Lower leg skin (tissue), 3 donors: ENCODE results near the gene PPP2R5B.

Source experiments
- POLR2A ChIP-seq, 2 donors: fragments of 450-650 bp; IDR thresholded peaks; one replicate each; pipeline ENCODE4 v1.6.1; 2016 to 2017; ENCODE audit warnings: antibody characterized with exemption in 2 of 2, mild to moderate bottlenecking in 1 of 2, moderate library complexity in 1 of 2
- TF ChIP-seq, protein P1 (sequence below), 3 donors: fragments of 450-650 bp; IDR thresholded peaks; one replicate each; pipeline ENCODE4 v1.5.1; 2016; ENCODE audit warnings: antibody characterized with exemption in 3 of 3, mild to moderate bottlenecking in 3 of 3, moderate library complexity in 2 of 3

DNA sequence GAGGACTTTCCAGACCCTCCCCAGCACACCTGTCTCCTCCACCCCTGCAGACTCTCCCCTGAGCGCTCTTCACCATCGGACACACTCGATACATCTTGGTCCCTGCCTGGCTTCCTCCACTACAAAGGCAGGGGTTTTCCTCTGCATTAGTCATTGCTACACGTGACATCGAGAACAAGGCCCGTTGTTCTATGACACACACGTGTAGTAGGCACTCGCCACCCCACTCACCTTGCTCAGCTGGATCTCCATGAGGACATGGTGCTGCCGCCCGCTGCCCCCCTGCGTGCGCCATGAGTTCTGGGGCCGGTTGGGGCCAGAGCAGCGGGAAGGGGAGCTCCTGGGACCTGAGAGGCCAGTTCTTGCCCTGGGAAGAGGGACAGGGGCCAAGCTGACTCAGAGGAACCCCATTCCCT, 24.2 kb upstream of the PPP2R5B start:
- TF ChIP-seq, protein P1, sequence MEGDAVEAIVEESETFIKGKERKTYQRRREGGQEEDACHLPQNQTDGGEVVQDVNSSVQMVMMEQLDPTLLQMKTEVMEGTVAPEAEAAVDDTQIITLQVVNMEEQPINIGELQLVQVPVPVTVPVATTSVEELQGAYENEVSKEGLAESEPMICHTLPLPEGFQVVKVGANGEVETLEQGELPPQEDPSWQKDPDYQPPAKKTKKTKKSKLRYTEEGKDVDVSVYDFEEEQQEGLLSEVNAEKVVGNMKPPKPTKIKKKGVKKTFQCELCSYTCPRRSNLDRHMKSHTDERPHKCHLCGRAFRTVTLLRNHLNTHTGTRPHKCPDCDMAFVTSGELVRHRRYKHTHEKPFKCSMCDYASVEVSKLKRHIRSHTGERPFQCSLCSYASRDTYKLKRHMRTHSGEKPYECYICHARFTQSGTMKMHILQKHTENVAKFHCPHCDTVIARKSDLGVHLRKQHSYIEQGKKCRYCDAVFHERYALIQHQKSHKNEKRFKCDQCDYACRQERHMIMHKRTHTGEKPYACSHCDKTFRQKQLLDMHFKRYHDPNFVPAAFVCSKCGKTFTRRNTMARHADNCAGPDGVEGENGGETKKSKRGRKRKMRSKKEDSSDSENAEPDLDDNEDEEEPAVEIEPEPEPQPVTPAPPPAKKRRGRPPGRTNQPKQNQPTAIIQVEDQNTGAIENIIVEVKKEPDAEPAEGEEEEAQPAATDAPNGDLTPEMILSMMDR (IDR thresholded peaks at IDR 0.05): no peak
- no peak for TF ChIP-seq POLR2A (IDR thresholded peaks at IDR 0.05)
